BLaER1 treated with 17β-estradiol and CSF1 and Interleukin-3, amounts not matched to agents 10 nM and 100 nM (cell line): ENCODE measurements around the gene YARS1.

ENCODE experiments used
- H3K27ac ChIP-seq, 11 experiments: shearing (Covaris generic); formaldehyde crosslinking; 2 replicates each; pipeline ENCODE4 v1.8.1; 2022
- H3K27me3 ChIP-seq, 11 experiments: shearing (Covaris generic); formaldehyde crosslinking; 2 replicates each; pipeline ENCODE4 v1.8.1; 2022
- H3K36me3 ChIP-seq, 11 experiments: shearing (Covaris generic); formaldehyde crosslinking; 2 replicates each; pipeline ENCODE4 v1.8.1; 2022
- H3K4me1 ChIP-seq, 10 experiments: shearing (Covaris generic); formaldehyde crosslinking; 2 replicates each; pipeline ENCODE4 v1.8.1; 2022
- H3K4me2 ChIP-seq, 11 experiments: shearing (Covaris generic); formaldehyde crosslinking; 2 replicates each; pipeline ENCODE4 v1.8.1; 2022
- H3K4me3 ChIP-seq, 10 experiments: shearing (Covaris generic); formaldehyde crosslinking; 2 replicates each; pipeline ENCODE4 v1.8.1; 2022
- H3K9ac ChIP-seq, 11 experiments: shearing (Covaris generic); formaldehyde crosslinking; 2 replicates each; pipeline ENCODE4 v1.8.1; 2022
- H3K9me3 ChIP-seq, 11 experiments: shearing (Covaris generic); formaldehyde crosslinking; replicated peaks in 1 of 11; 2 replicates each; pipeline ENCODE4 v1.8.1; 2022
- H4K20me1 ChIP-seq, 11 experiments: shearing (Covaris generic); formaldehyde crosslinking; 2 replicates each; pipeline ENCODE4 v1.8.1; 2022
- Cebpa-rat ChIP-seq, 11 experiments: shearing (Covaris generic); IDR thresholded peaks; 2 replicates each; pipeline ENCODE4 v1.8.1; 2022

YARS1 gene

DNA sequence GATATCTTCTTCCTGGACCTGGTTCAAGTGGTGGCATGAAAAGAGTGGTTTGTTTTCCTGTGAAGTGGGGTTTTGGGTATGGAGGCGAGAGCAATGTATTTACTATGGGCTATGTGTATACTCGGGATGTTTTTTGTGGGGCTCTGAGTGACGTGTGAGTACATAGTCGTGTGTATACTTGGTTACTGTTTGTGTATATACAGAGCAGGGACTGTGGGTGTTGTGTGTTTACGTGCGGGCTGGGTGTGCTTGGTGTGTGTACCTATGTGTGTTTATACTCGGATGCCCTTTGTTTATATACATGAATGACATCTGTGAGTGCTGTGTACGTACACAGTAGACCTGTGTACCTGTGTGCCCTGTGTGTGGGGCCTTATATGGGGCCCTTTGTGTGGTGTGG lies 50.0 kb downstream of the YARS1 start:
- Histone ChIP-seq H3K27me3 (no peaks in the 10 kb centered on the region), H3K4me2 (peak overlapping the region in 2 of 11 experiments; percentile 5 to 26; a peak in 3 of 22 replicates), H4K20me1 (peaks cover 0 to 27% (median under 1%) of the 10 kb centered on the region in 11 experiments; a peak in 7 of 22 replicates), H3K9me3 (no peaks in the 10 kb centered on the region), H3K9ac (peak overlapping the region in 1 of 11 experiments; percentile 34; a peak in 1 of 22 replicates), H3K27ac (no peak overlapping the region), H3K4me3 (no peak overlapping the region), H3K4me1 (peaks cover 8 to 77% (median 51%) of the 10 kb centered on the region in 10 experiments; a peak in 19 of 20 replicates), H3K36me3 (peaks cover 0 to under 1% (median 0%) of the 10 kb centered on the region in 11 experiments; a peak in 1 of 22 replicates)
- TF ChIP-seq Cebpa-rat (IDR thresholded peaks at IDR 0.05): no peak

DNA sequence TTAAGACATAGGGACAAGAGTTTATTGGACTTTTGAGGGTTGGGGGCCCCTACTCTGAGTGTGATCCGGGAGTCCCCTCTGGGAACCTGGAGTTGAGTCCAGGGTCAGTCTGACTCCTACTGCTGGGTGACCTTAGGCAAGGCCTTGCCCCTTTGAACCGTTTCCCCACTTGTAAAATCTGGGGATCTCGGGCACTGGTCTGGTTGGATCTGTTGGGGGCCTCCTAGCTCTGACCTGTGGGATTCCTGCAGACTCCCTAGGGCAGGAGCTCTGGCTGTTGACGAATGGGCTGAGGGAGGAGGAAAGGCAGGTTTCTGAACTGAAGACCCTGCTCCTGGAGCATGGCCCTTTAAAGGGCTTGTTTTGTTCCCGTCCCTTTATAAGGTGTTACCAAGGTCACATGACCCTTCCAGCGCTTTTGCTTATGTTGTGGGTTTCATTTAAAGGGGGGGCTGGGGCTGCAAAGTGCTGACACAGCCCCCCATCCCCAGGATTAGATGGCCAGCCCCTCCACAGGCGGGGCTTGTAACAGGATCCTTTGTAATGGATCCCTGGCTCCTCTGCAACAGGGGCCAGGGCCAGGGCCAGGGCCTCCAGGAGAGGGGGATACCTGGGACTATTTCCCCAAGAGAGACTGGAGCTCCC lies 50.7 kb downstream of the YARS1 start:
- Histone ChIP-seq H3K4me2 (peak overlapping the region in 3 of 11 experiments; percentile 5 to 26 (median 16); a peak in 3 of 22 replicates), H3K27ac (no peak overlapping the region), H3K36me3 (no peaks in the 10 kb centered on the region; a peak in 1 of 22 replicates), H4K20me1 (peaks cover 0 to 20% (median 0%) of the 10 kb centered on the region in 11 experiments; a peak in 2 of 22 replicates), H3K4me3 (no peak overlapping the region), H3K4me1 (peaks cover under 1 to 77% (median 51%) of the 10 kb centered on the region in 10 experiments; a peak in 19 of 20 replicates), H3K9me3 (no peaks in the 10 kb centered on the region), H3K9ac (no peak overlapping the region), H3K27me3 (no peaks in the 10 kb centered on the region)
- TF ChIP-seq Cebpa-rat (IDR thresholded peaks at IDR 0.05): no peak

DNA sequence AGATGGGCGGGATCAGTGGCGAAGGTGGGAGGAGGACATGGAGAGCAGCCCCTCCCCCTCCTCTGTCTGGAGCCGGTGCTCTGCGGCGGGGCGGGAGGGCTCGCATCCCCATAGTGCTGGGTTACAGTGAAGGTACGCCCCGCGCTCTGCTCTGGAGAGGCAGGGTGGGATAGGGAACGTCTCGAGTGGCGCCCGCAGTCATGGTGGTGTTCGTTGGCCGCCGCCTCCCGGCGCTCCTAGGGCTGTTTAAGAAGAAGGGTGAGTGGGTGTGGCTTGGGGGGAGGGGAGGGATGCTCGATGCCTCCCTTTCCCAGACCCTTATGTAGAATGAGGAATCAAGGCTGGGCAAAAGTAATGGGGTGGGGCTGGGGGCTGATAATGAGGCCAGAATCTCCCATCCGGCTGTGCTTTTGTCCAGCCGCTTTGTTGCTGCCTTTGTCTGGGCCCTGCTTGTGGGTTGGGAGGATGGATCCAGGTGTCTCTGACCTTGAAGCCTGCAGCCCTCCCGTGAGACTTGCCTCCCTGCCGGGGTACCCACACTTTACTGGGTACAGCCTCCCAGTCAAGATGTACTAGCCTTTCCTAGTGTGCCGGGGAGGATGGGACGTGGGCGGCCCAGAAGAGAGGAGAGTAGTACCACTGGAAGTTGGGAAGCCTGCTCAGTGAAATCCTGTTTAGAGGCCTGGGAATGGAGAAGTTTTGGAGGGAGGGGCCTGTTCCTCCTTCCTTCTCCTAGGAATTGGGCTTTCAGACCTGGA lies 51.4 kb downstream of the YARS1 start:
- H4K20me1 ChIP-seq: peaks cover 0 to 20% (median 0%) of the 10 kb centered on the region in 11 experiments; a peak in 2 of 22 replicates
- no peak for TF ChIP-seq Cebpa-rat (IDR thresholded peaks at IDR 0.05)
- no peak overlapping the region for H3K27ac ChIP-seq
- H3K4me3 ChIP-seq: no peak overlapping the region
- no peak overlapping the region for H3K9ac ChIP-seq
- peak overlapping the region in 7 of 11 experiments; percentile 33 to 62 (median 49); a peak in 12 of 22 replicates for H3K4me2 ChIP-seq
- H3K4me1 ChIP-seq: peaks cover 0 to 78% (median 52%) of the 10 kb centered on the region in 10 experiments; a peak in 17 of 20 replicates
- H3K9me3 ChIP-seq: no peaks in the 10 kb centered on the region
- no peaks in the 10 kb centered on the region for H3K27me3 ChIP-seq
- no peaks in the 10 kb centered on the region; a peak in 1 of 22 replicates for H3K36me3 ChIP-seq

DNA sequence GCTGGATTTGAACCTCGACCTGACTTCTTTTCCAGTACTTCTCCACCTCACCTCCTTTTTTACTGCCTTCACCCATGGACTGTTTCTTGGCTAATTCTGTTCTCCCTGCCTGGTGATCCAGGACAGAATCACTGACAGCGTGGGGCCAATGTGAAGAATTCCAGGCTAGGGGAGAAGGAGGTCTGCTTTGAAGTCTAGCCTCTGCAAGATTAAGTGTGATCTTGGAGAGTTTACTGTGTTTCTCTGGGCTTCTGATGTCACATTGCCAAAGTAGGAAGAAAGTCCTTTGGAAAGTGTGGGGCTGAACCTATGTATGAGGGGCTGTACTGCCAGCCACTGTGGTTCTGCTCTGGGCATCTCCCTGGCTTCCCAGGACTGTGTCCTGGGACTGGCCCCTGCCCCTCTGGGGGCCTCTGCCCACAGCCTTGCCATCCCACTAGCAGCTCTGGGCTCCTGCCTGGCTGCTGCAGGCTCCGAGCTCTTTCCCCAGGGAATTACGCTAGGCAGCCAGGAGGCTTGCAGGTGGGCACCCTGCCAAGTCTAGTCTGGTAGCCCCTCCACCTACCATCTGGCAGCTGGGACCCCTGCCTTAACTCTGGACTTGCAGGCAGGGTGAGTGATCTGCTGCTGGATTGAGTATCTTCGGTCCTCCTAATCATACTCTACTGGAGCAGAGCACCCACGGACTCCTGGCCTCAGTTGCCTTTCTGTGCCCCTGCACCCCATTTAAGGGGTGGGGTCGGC lies 52.2 kb downstream of the YARS1 start:
- no peaks in the 10 kb centered on the region for H3K27me3 ChIP-seq
- no peak for TF ChIP-seq Cebpa-rat (IDR thresholded peaks at IDR 0.05)
- no peak overlapping the region; a peak in 1 of 22 replicates for H3K9ac ChIP-seq
- peaks cover 0 to 77% (median 50%) of the 10 kb centered on the region in 10 experiments; a peak in 17 of 20 replicates for H3K4me1 ChIP-seq
- peak overlapping the region in 8 of 11 experiments; percentile 11 to 62 (median 43); a peak in 15 of 22 replicates for H3K4me2 ChIP-seq
- no peak overlapping the region; a peak in 1 of 22 replicates for H3K27ac ChIP-seq
- H3K9me3 ChIP-seq: no peaks in the 10 kb centered on the region
- no peaks in the 10 kb centered on the region for H3K36me3 ChIP-seq
- H3K4me3 ChIP-seq: no peak overlapping the region
- H4K20me1 ChIP-seq: peaks cover 0 to 23% (median 0%) of the 10 kb centered on the region in 11 experiments; a peak in 2 of 22 replicates

DNA sequence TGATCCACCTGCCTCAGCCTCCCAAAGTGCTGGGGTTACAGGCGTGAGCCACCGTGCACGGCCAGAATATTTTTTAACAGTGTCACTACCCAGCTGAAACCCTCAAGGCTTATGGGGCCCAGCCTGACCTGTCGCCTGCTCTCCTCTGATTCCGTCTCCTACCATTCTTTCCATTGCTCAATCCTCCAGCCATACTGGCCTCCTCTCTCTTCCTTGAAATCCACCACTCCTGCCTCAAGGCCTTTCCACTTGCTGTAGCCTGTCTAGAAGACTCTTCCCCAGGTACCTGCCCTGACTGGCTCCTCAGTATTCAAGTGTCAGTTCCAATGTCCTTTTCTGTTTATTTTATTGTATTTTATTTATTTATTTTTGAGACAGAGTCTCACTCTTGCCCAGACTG lies 53.9 kb downstream of the YARS1 start:
- H3K9me3 ChIP-seq: no peaks in the 10 kb centered on the region

DNA sequence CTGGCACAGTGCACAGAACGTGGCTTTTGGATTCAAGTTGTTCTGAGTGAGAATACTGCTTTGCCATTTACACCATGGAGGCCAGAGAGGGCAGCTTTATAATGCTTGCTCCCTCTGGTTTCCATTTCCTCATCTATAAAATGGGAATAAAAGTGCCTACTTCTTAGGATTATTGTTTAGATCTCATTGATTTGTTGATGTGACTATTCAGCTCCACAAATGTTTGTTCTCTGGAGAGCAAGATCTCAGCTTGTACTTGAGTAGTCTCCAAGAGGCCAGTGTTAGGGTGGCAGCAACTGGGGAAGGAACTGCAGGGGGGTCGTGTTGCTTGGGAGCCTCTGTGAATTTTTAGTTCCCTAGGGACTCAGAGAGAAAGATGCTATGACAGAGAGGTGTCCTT lies 55.2 kb downstream of the YARS1 start:
- no peaks in the 10 kb centered on the region for H3K36me3 ChIP-seq
- H3K4me2 ChIP-seq: peak overlapping the region in 8 of 11 experiments; percentile 5 to 48 (median 23); a peak in 9 of 22 replicates
- peaks cover 3 to 86% (median 65%) of the 10 kb centered on the region in 10 experiments; a peak in 18 of 20 replicates for H3K4me1 ChIP-seq
- no peaks in the 10 kb centered on the region for H3K9me3 ChIP-seq
- no peak overlapping the region for H3K9ac ChIP-seq
- H3K4me3 ChIP-seq: no peak overlapping the region
- no peaks in the 10 kb centered on the region for H3K27me3 ChIP-seq
- H3K27ac ChIP-seq: no peak overlapping the region
- peaks cover 0 to 33% (median 0%) of the 10 kb centered on the region in 11 experiments; a peak in 6 of 22 replicates for H4K20me1 ChIP-seq
- TF ChIP-seq Cebpa-rat (IDR thresholded peaks at IDR 0.05): no peak

More for the DNA sequence above, 53.9 kb downstream of the YARS1 start:
- Histone ChIP-seq H3K27me3 (no peaks in the 10 kb centered on the region), H3K4me2 (no peak overlapping the region), H4K20me1 (peaks cover 0 to 28% (median 0%) of the 10 kb centered on the region in 11 experiments; a peak in 6 of 22 replicates), H3K36me3 (no peaks in the 10 kb centered on the region), H3K4me1 (peaks cover 0 to 86% (median 54%) of the 10 kb centered on the region in 10 experiments; a peak in 17 of 20 replicates), H3K4me3 (no peak overlapping the region), H3K27ac (no peak overlapping the region), H3K9ac (no peak overlapping the region)
- TF ChIP-seq Cebpa-rat (IDR thresholded peaks at IDR 0.05): no peak

DNA sequence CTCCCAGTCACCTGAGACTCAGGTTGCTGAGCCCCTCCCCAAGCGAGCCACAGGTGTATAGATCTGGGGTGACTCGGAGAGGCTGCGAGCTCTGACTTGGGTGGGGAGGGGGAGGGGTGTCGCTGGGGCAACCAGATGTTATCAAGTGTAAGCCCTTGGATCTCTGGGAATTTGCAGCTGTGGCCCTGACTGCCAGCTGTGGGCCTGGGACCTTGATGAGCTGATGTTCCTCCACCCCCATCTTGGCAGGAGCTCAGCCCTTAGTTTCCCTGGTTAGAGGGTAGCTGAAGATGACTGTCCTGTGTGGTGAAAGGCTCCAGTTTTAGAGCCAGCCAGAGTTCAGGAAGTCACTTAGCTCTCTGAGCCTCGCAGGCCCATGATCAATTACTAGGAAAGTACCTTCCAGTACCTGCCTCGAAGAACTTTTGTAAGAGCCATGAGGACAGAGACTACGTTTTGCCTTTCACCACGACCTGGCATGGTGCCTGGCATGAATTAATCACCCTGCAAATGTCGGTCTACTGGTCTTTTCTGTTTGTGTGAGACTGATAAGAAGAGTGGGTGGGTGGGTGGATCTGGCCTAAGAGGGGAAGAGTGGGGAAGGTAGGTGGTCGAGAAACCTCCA lies 55.8 kb downstream of the YARS1 start:
- H3K36me3 ChIP-seq: no peaks in the 10 kb centered on the region
- H3K4me3 ChIP-seq: no peak overlapping the region
- H3K9me3 ChIP-seq: no peaks in the 10 kb centered on the region
- H3K27ac ChIP-seq: no peak overlapping the region
- TF ChIP-seq Cebpa-rat (IDR thresholded peaks at IDR 0.05): no peak
- H3K27me3 ChIP-seq: no peaks in the 10 kb centered on the region
- peak overlapping the region in 8 of 11 experiments; percentile 5 to 48 (median 23); a peak in 11 of 22 replicates for H3K4me2 ChIP-seq
- no peak overlapping the region for H3K9ac ChIP-seq
- peaks cover 0 to 34% (median 0%) of the 10 kb centered on the region in 11 experiments; a peak in 6 of 22 replicates for H4K20me1 ChIP-seq
- H3K4me1 ChIP-seq: peaks cover 3 to 82% (median 63%) of the 10 kb centered on the region in 10 experiments; a peak in 18 of 20 replicates
